Lung (tissue), 12 donors: Measurements from ENCODE around the gene LEFTY1. TPM values are rescaled to one million over a fixed set of nuclear protein-coding genes. Genes with fewer than 3 reads are reported as not detected.

Source experiments
- ATAC-seq: fragments of 200-7000 bp; cut with Tn5 transposase; one replicate; pipeline ENCODE4 v1.9.1; 2020; ENCODE audit warnings: moderate number of reproducible peaks; ENCODE audit not compliant: insufficient read depth, low FRiP score
- DNase-seq, 3 donors: peaks; one replicate each; pipeline ENCODE4 v3.0.0-alpha.2; 2013 to 2017
- H3K27ac ChIP-seq, 2 donors: one replicate each; pipeline ENCODE4 v1.5.1; 2013; ENCODE audit warnings: mild to moderate bottlenecking in 2 of 2, moderate library complexity in 2 of 2, control low read depth in 1 of 2, inconsistent platforms in 1 of 2, low read depth in 1 of 2, low read length in 1 of 2
- H3K27me3 ChIP-seq, 3 donors: one replicate each; pipeline ENCODE4 v1.5.1; 2013; ENCODE audit warnings: low read length in 2 of 3; ENCODE audit not compliant: control insufficient read depth in 3 of 3, insufficient read depth in 3 of 3
- H3K36me3 ChIP-seq, 4 donors: one replicate each; pipeline ENCODE4 v1.5.1; 2013; ENCODE audit warnings: low read length in 4 of 4, mild to moderate bottlenecking in 1 of 4, moderate library complexity in 1 of 4; ENCODE audit not compliant: control insufficient read depth in 4 of 4, insufficient read depth in 4 of 4
- H3K4me1 ChIP-seq, 5 donors: one replicate each; pipeline ENCODE4 v1.5.1; 2013; ENCODE audit warnings: low read length in 5 of 5, mild to moderate bottlenecking in 2 of 5, moderate library complexity in 1 of 5; ENCODE audit not compliant: control insufficient read depth in 5 of 5, insufficient read depth in 5 of 5
- H3K4me3 ChIP-seq: one replicate; pipeline ENCODE4 v1.5.1; 2013; ENCODE audit warnings: mild to moderate bottlenecking, control low read depth, moderate library complexity
- H3K9ac ChIP-seq, 2 donors: one replicate each; pipeline ENCODE4 v1.5.1; 2013; ENCODE audit warnings: low read length in 2 of 2, control low read depth in 1 of 2; ENCODE audit not compliant: insufficient read depth in 1 of 2
- H3K9me3 ChIP-seq, 4 donors: one replicate each; pipeline ENCODE4 v1.5.1; 2013; ENCODE audit warnings: low read length in 3 of 4, mild to moderate bottlenecking in 1 of 4, moderate library complexity in 1 of 4; ENCODE audit not compliant: control insufficient read depth in 4 of 4, insufficient read depth in 3 of 4
- whole genome bisulfite sequencing, 2 donors: extraction: QIAGEN DNeasy Blood & Tissue Kit; methylation state at CpG; one replicate each; pipeline ENCODE4 v1.1.7; 2013; 5-methylcytosine and 5-hydroxymethylcytosine counted together
- polyA plus RNA-seq, 2 donors: library from polyadenylated mRNA; stranded (reverse); fragments of 200-250 nt; gene quantifications; one replicate each; pipeline ENCODE4 v1.2.1, GENCODE V29; 2013
- total RNA-seq, 2 donors: library from RNA; depleted of rRNA in 1 of 2; stranded (reverse); fragments of >200 nt in 1 of 2; gene quantifications; one replicate each; pipeline ENCODE4 v1.2.1, GENCODE V29; 2014 to 2021
- TF ChIP-seq, protein P1 (sequence below): IDR thresholded peaks from 2 replicates; pipeline ENCODE4 v1.5.1; 2012; ENCODE audit warnings: mild to moderate bottlenecking; ENCODE audit errors: control extremely low read depth, extremely low read depth
- donor health status: control.
- donor health status: control.
- donor health status: Bipolar disorder and iron deficiency.
- donor health status: healthy.
- donor health status: DM: yes; HTN: yes; CAD: no.

LEFTY1 gene
- total and polyA plus RNA-seq, 4 donors, result 0.12 to 2.1 (median 0.34) TPM

DNA sequence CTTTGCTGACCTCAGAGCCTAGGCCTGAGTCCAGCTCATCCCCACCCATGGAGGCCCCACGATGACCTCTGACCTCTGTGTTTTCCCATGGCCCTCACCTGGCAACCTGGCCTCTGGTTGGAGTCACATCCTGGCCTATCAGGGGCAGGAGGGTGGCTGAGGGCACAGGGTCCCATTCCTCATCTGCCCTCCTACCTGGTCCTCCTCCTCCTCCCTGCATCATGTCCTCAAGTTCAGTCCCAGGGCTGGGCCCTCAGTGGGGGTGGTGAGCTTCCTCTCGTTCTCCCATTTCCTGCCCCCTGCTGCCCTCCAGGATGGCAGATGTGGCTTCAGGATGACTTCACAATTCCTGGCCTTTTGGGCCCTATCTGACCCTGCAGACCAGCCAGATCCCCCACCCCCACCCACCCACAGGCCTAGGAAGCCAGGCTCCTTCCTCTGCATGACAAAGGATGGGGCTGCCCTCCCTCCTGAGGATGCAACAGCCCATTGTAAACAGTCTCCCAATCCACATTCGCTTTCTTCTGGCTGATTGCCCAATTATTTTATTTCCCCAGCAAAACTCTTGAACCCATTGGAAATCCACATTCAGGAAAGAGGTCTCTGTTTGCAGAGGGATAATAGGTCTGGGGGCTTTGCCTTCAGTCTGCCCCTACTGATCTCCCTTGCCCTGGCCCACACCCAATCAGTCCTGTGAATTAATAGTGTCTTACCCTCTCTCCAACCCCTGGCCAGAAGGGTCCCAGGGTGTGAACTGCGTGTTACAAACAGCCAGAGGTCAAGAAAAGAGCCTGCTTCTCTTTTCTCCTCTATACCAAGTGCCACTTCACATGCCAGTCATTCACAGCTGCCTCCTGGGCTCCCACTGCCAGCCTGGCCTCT is 10.3 kb upstream of the LEFTY1 start:
- Histone ChIP-seq H3K4me3 (no peak overlapping the region), H3K36me3 (no peaks in the 10 kb centered on the region), H3K27me3 (no peaks in the 10 kb centered on the region), H3K27ac (no peak overlapping the region), H3K4me1 (peaks cover 0 to 16% (median 4%) of the 10 kb centered on the region in 5 donors), H3K9ac (no peak overlapping the region), H3K9me3 (no peaks in the 10 kb centered on the region)
- TF ChIP-seq, protein P1, sequence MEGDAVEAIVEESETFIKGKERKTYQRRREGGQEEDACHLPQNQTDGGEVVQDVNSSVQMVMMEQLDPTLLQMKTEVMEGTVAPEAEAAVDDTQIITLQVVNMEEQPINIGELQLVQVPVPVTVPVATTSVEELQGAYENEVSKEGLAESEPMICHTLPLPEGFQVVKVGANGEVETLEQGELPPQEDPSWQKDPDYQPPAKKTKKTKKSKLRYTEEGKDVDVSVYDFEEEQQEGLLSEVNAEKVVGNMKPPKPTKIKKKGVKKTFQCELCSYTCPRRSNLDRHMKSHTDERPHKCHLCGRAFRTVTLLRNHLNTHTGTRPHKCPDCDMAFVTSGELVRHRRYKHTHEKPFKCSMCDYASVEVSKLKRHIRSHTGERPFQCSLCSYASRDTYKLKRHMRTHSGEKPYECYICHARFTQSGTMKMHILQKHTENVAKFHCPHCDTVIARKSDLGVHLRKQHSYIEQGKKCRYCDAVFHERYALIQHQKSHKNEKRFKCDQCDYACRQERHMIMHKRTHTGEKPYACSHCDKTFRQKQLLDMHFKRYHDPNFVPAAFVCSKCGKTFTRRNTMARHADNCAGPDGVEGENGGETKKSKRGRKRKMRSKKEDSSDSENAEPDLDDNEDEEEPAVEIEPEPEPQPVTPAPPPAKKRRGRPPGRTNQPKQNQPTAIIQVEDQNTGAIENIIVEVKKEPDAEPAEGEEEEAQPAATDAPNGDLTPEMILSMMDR, result no peak
- 46 to 53% methylated on average over 4 of the region's 4 CpGs for whole genome bisulfite sequencing, 2 donors
- DNase-seq (peak in 2 of 3 donors; percentile 16 to 41), ATAC-seq (no peak)

DNA sequence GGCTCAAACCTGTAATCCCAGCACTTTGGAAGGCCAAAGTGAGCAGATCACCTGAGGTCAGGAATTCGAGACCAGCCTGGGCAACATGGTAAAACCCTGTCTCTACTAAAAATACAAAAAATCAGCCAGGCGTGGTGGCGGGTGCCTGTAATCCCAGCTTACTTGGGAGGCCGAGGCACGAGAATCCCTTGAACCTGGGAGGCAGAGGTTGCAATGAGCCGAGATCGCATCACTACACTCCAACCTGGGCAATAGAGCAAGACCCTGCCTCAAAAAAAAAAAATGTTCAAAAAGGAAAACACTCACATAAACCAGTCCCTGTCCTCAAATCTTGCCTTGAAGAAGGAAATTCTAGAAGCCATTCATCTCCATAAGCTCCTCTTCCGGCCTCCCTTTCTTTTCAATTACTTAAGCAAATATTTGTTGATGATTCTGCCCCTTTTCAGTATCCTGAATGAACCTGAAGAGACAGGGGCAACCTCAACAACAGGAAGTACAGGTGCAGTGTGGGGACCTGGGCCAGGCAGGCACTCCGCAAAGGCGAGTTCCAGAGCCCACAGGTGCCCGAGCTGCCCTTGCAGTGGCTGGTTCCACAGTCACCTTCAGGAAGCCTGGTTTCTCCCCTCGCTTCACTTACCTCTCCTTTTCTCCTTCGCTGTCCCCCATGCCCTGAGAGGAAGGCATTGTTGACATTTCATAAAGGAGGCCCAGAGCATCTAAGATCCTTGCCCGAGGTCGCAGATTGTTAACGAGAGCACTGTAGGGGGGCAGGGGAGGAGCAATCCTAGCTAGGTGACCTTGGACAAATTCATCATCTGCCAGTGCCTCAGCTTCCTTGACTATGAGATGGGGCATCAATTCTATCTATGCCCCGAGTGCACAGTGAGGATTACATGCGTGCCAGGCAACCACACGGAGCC is 8.9 kb upstream of the LEFTY1 start:
- no peaks in the 10 kb centered on the region for H3K9me3 ChIP-seq
- no peak overlapping the region for H3K27ac ChIP-seq
- no peaks in the 10 kb centered on the region for H3K36me3 ChIP-seq
- H3K27me3 ChIP-seq, result no peaks in the 10 kb centered on the region
- no peak overlapping the region for H3K9ac ChIP-seq
- ATAC-seq, result no peak
- no peak overlapping the region for H3K4me3 ChIP-seq
- TF ChIP-seq, protein P1, result no peak
- WGBS, 2 donors, result 85 to 93% methylated on average over 19 of the region's 19 CpGs
- peaks cover 0 to 16% (median 4%) of the 10 kb centered on the region in 5 donors for H3K4me1 ChIP-seq
- DNase-seq, result no peak

DNA sequence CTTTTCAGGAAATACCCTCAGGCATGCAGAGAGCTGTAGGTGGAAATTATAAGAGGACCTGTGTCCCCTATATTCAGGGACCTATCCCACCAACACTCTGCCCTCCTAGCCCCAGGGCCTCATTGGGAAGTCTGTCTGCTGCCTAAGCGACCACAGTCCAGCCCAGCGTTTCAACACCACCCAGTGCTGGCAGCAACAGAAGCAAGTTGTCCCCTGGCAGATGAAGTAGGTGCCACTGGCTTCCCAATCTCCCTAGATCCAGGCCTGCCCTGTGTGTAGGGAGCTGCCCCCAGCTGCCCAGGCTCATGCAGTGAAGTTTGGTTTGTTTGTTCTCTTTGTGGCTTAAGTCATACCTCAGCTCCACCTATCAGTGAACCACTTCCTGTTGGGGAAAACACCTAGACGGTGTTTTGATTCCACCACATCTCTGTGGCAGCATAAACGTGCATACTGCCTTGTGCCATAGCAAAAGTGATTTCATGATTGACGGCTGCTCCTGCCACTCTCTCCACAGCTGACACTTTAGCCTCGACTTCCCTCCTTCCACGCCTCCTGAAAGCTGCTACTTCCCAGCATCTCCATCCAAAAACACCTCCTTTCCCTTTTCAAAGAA is 8.1 kb upstream of the LEFTY1 start:
- WGBS, 2 donors, result 34 to 42% methylated on average over 7 of the region's 7 CpGs
- H3K27me3 ChIP-seq, result no peaks in the 10 kb centered on the region
- no peaks in the 10 kb centered on the region for H3K9me3 ChIP-seq
- H3K27ac ChIP-seq, result peak overlapping the region in 1 of 2 donors; percentile 66
- TF ChIP-seq, protein P1, result no peak
- peak; percentile 72 for ATAC-seq
- DNase-seq, result no peak
- H3K36me3 ChIP-seq, result no peaks in the 10 kb centered on the region
- H3K9ac ChIP-seq, result no peak overlapping the region
- H3K4me3 ChIP-seq, result no peak overlapping the region
- H3K4me1 ChIP-seq, result peaks cover 0 to 16% (median 4%) of the 10 kb centered on the region in 5 donors
